ENCODE measurements around the gene ADAMTS1.
"Not testable (repeated sequence)": the region's sequence is repeated elsewhere in the genome, so short reads cannot be mapped to it uniquely, and the experiment has no call there.

Gene ADAMTS1

GRCh38 chr21:26845066-26845758, at the start of gene ADAMTS1:
Gene ADAMTS1, minus strand, starts transcription at chr21:26845409. Its CDS starts 455 bp downstream, at chr21:26844954.
- no peak for DNase-seq

GRCh38 chr21:26892151-26892550, 46.9 kb upstream of the ADAMTS1 start:
- DNase-seq, result no peak

GRCh38 chr21:26888931-26889330, 43.7 kb upstream of the ADAMTS1 start:
- DNase-seq, result no peak

- DNase-seq, result no peak
These were observed 43.0 kb upstream of the ADAMTS1 start for GRCh38 chr21:26888256-26888655.

GRCh38 chr21:26887251-26887650, 42.0 kb upstream of the ADAMTS1 start:
- no peak for DNase-seq

GRCh38 chr21:26884436-26884835, 39.2 kb upstream of the ADAMTS1 start:
- no peak for DNase-seq

- no peak for DNase-seq
These were observed 38.6 kb upstream of the ADAMTS1 start for GRCh38 chr21:26883768-26884167.

- no peak for DNase-seq
These were observed 36.5 kb upstream of the ADAMTS1 start for GRCh38 chr21:26881504-26882228.

GRCh38 chr21:26877018-26877417, 31.8 kb upstream of the ADAMTS1 start:
- no peak for DNase-seq

GRCh38 chr21:26874347-26874746, 29.1 kb upstream of the ADAMTS1 start:
- no peak for DNase-seq

GRCh38 chr21:26865857-26866256, 20.6 kb upstream of the ADAMTS1 start:
- no peak for DNase-seq

GRCh38 chr21:26856871-26857350, 11.7 kb upstream of the ADAMTS1 start:
- DNase-seq, result not testable (repeated sequence)

GRCh38 chr21:26854695-26855094, 9.5 kb upstream of the ADAMTS1 start:
- not testable (repeated sequence) for DNase-seq

GRCh38 chr21:26852423-26852822, 7.2 kb upstream of the ADAMTS1 start:
- no peak for DNase-seq

- no peak for DNase-seq
These were observed 6.1 kb upstream of the ADAMTS1 start for GRCh38 chr21:26851109-26851944.

- DNase-seq, result no peak
These were observed 5.0 kb upstream of the ADAMTS1 start for GRCh38 chr21:26850116-26850643.

GRCh38 chr21:26849428-26850115, 4.4 kb upstream of the ADAMTS1 start:
- no peak for DNase-seq

- DNase-seq, result no peak
These were observed 2.7 kb upstream of the ADAMTS1 start for GRCh38 chr21:26847921-26848320.

GRCh38 chr21:26847002-26847401, 1.8 kb upstream of the ADAMTS1 start:
- DNase-seq, result no peak

GRCh38 chr21:26846036-26846931, 1.1 kb upstream of the ADAMTS1 start:
- no peak for DNase-seq

- DNase-seq, result no peak
These were observed 488 bp upstream of the ADAMTS1 start for GRCh38 chr21:26845759-26846035.
